Esophagus squamous epithelium (tissue), 5 donors: ENCODE measurements around the gene PACS2. TPM values are rescaled to one million over a fixed set of nuclear protein-coding genes. Genes with fewer than 3 reads are reported as not detected.

ENCODE experiments used
- DNase-seq: peaks from one replicate; lab custom pipeline; 2025; lab: John Stamatoyannopoulos, UW
- H3K27ac ChIP-seq, 4 donors: fragments of 200-600 bp; sonication (generic); one replicate each; pipeline ENCODE4 v1.5.1; 2016 to 2019; ENCODE audit warnings: mild to moderate bottlenecking in 1 of 4
- H3K27me3 ChIP-seq, 4 donors: fragments of 200-600 bp; sonication (generic); 1 replicate in 3 of 4; 2 replicates in 1 of 4; pipeline versions ENCODE4 v1.5.1 to v1.6.0; 2017 to 2021; ENCODE audit warnings: antibody characterized with exemption in 1 of 4
- H3K36me3 ChIP-seq, 3 donors: fragments of 200-600 bp; sonication (generic); one replicate each; pipeline ENCODE4 v1.5.1; 2016 to 2019
- H3K4me1 ChIP-seq, 3 donors: fragments of 200-600 bp; sonication (generic); one replicate each; pipeline ENCODE4 v1.5.1; 2017 to 2019
- H3K4me3 ChIP-seq, 4 donors: fragments of 200-600 bp; sonication (generic); 1 replicate in 3 of 4; 2 replicates in 1 of 4; pipeline ENCODE4 v1.5.1; 2016 to 2019; ENCODE audit warnings: mild to moderate bottlenecking in 2 of 4, moderate library complexity in 1 of 4
- H3K9me3 ChIP-seq, 3 donors: fragments of 200-600 bp; sonication (generic); one replicate each; pipeline ENCODE4 v1.5.1; 2016 to 2019
- CTCF ChIP-seq, 6 experiments: fragments of 450-650 bp in 4 of 6; fragments of 200-600 bp in 2 of 6; sonication (generic) in 2 of 6; IDR thresholded peaks; one replicate each; pipeline ENCODE4 v1.5.1; 2016 to 2019; ENCODE audit warnings: antibody characterized with exemption in 6 of 6, mild to moderate bottlenecking in 4 of 6, moderate library complexity in 4 of 6
- POLR2A ChIP-seq, 4 donors: fragments of 450-650 bp; IDR thresholded peaks; one replicate each; pipeline ENCODE4 v1.6.1; 2017; ENCODE audit warnings: antibody characterized with exemption in 4 of 4, mild to moderate bottlenecking in 4 of 4, moderate library complexity in 3 of 4
- WGBS, 2 donors: methylation state at CpG; one replicate each; pipeline ENCODE4 v1.1.5; 2018; 5-methylcytosine and 5-hydroxymethylcytosine counted together
- intact Hi-C: fragments of 100-400 bp; cut with DNase I; formaldehyde crosslinking; loops from one replicate; pipeline ENCODE4 v1.15.0; 2022
- total RNA-seq, 4 donors: library from RNA; depleted of rRNA; stranded (reverse); fragments of >200 nt; gene quantifications; one replicate each; pipeline ENCODE4 v1.1.0, GENCODE V29; 2016
- donor health status: DM: yes; HTN: yes; CAD: no.

The PACS2 gene
- total RNA-seq, 4 donors from 2014 or later = 20.2 to 42.3 (median 30.9) TPM

- WGBS, 2 donors = no CpG with 5 or more reads among the region's 33 CpGs
- intact Hi-C loops = no loop called here
- H3K27ac ChIP-seq = no peak overlapping the region
- H3K9me3 ChIP-seq = no peaks in the 10 kb centered on the region
- H3K4me3 ChIP-seq = no peak overlapping the region
- H3K4me1 ChIP-seq = peaks cover 0 to 39% (median 0%) of the 10 kb centered on the region in 3 donors
- no peak for DNase-seq
- no peaks in the 10 kb centered on the region for H3K27me3 ChIP-seq
- peaks cover 4 to 58% (median 10%) of the 10 kb centered on the region in 3 donors for H3K36me3 ChIP-seq
- peak in 1 of 6 experiments; percentile 41 for TF ChIP-seq CTCF (IDR thresholded peaks at IDR 0.05)
- no peak for TF ChIP-seq POLR2A (IDR thresholded peaks at IDR 0.05)
Measured at GRCh38 chr14:105439710-105440553, 125.4 kb downstream of the PACS2 start.

- no peak for TF ChIP-seq CTCF (IDR thresholded peaks at IDR 0.05)
- TF ChIP-seq POLR2A (IDR thresholded peaks at IDR 0.05) = no peak
- DNase-seq = no peak
- H3K36me3 ChIP-seq = peaks cover 4 to 64% (median 10%) of the 10 kb centered on the region in 3 donors
- intact Hi-C loops = no loop called here
- H3K27ac ChIP-seq = no peak overlapping the region
- H3K27me3 ChIP-seq = no peaks in the 10 kb centered on the region
- no peak overlapping the region for H3K4me3 ChIP-seq
- 79% methylated on average over 8 of the region's 15 CpGs; no CpG with 5 or more reads in 1 of the 2 donors for WGBS, 2 donors
- H3K4me1 ChIP-seq = peaks cover 0 to 39% (median 0%) of the 10 kb centered on the region in 3 donors
- no peaks in the 10 kb centered on the region for H3K9me3 ChIP-seq
Measured at GRCh38 chr14:105440554-105440900, 126.0 kb downstream of the PACS2 start.

- Histone ChIP-seq H3K4me1 (peaks cover 0 to 38% (median 0%) of the 10 kb centered on the region in 3 donors), H3K4me3 (no peak overlapping the region), H3K9me3 (no peaks in the 10 kb centered on the region), H3K36me3 (peaks cover 4 to 69% (median 10%) of the 10 kb centered on the region in 3 donors), H3K27me3 (no peaks in the 10 kb centered on the region), H3K27ac (no peak overlapping the region)
- no peak for TF ChIP-seq POLR2A (IDR thresholded peaks at IDR 0.05)
- TF ChIP-seq CTCF (IDR thresholded peaks at IDR 0.05) = no peak
- no CpG with 5 or more reads among the region's 9 CpGs for WGBS, 2 donors
- no peak for DNase-seq
- intact Hi-C loops = no loop called here
Measured at GRCh38 chr14:105440992-105441391, 126.4 kb downstream of the PACS2 start.

- Histone ChIP-seq H3K9me3 (no peaks in the 10 kb centered on the region), H3K4me3 (no peak overlapping the region), H3K27me3 (no peaks in the 10 kb centered on the region), H3K27ac (no peak overlapping the region), H3K36me3 (peaks cover 4 to 80% (median 10%) of the 10 kb centered on the region in 3 donors), H3K4me1 (peaks cover 0 to 27% (median 0%) of the 10 kb centered on the region in 3 donors)
- 71 to 81% methylated on average over 9 to 11 of the region's 17 CpGs for WGBS, 2 donors
- intact Hi-C loops = no loop called here
- no peak for TF ChIP-seq CTCF (IDR thresholded peaks at IDR 0.05)
- no peak for TF ChIP-seq POLR2A (IDR thresholded peaks at IDR 0.05)
- DNase-seq = no peak
Measured at GRCh38 chr14:105442125-105442524, 127.6 kb downstream of the PACS2 start.

- 74 to 80% methylated on average over 9 to 10 of the region's 12 CpGs for WGBS, 2 donors
- intact Hi-C loops = no loop called here
- H3K27me3 ChIP-seq = no peaks in the 10 kb centered on the region
- no peak for DNase-seq
- no peak overlapping the region for H3K4me3 ChIP-seq
- peaks cover under 1 to 80% (median 10%) of the 10 kb centered on the region in 3 donors for H3K36me3 ChIP-seq
- no peaks in the 10 kb centered on the region for H3K9me3 ChIP-seq
- TF ChIP-seq POLR2A (IDR thresholded peaks at IDR 0.05) = no peak
- no peak for TF ChIP-seq CTCF (IDR thresholded peaks at IDR 0.05)
- H3K27ac ChIP-seq = no peak overlapping the region
- peaks cover 0 to 19% (median 0%) of the 10 kb centered on the region in 3 donors for H3K4me1 ChIP-seq
Measured at GRCh38 chr14:105442834-105443233, 128.3 kb downstream of the PACS2 start.
